GM19193 (cell line): ENCODE results near the gene SOWAHB.

Experiments used
- POLR2A ChIP-seq: IDR thresholded peaks from 4 replicates; pipeline ENCODE4 v1.6.1; 2011; ENCODE audit not compliant: insufficient read depth, insufficient read length; ENCODE audit errors: extremely low read depth

The SOWAHB gene

DNA sequence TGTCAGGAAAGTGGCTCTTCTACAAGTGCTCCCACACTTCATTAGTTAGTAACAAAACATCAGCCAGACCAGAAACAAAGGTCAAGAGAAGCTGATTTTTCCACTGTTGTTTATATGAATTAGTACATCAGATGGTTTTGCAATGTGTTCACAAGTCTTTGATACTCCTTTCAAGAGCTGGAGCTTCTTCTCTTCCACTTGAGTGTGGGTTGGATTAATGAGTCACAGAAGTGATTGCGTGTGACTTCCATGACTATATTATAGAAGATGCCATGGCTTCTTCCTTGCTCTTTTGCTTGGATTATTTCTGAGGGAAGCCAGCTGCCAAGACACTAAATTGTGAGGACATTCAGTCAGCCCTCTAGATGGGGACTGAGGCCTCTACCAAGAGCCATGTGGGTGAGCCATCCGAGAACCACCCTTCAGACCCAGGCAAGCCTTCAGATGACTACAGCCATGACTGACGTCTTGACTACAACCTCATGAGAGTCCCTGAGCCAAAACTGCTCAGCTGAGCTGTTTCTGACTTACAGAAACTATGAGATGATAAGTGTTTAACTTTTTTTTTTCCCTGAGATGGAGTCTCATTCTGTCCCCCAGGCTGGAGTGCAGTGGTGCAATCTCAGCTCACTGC lies 18.1 kb downstream of the SOWAHB start:
- no peak for TF ChIP-seq POLR2A

DNA sequence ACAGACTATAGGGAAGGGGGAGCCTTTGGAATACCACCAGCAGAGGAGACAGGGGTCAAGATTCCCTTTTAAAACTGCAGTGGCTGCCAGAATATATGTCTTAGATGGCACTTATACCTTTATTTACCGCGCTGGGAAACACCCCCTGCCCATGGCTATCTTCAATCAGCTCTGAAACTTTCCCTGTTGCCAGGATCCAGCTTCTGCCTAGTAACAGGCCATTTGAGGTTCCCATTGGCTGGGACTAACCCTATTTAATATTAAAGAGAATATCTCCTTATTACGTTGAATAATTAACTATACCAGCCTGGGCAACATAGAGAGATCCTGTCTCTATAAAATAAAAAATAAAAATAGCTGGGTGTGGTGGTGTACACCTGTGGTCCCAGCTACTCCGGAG lies 23.8 kb downstream of the SOWAHB start:
- TF ChIP-seq POLR2A = no peak

DNA sequence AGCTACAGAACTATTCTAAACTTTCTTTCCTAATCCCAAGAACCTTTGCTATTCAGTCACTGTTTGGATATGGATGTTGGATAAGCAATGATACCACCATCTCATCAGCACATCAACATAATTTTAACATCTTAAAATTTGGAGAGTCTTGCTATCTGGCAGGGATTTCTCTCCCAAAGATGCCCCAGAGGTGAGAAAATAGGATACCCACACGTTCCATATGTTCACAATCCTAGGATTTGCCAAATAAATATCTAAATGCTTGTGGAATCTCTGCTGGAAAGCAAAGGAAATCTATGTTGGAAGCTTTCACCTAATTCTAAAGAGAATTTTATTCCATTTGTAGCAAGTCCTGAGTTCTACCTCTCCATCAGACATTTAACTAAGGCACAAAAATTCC lies 24.4 kb downstream of the SOWAHB start:
- TF ChIP-seq POLR2A = no peak

DNA sequence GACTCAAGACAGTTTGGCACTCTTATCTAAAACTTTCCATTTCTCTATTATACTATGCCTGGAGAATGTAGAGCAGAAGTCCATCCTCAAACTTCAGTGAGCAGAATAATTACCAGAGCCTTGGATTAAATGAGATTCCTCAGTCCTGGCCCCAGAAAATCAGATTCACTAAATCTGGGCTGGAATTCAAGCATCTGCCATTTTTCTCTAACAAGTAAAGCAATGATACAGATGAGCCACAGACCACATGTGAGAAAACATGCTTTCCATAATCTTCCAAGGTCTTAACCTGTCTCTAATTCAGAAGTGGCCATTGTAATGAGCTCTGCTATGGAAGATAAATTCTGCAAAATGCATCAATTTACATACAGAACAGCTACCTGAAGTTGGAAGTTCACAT lies 25.4 kb downstream of the SOWAHB start:
- TF ChIP-seq POLR2A = no peak

DNA sequence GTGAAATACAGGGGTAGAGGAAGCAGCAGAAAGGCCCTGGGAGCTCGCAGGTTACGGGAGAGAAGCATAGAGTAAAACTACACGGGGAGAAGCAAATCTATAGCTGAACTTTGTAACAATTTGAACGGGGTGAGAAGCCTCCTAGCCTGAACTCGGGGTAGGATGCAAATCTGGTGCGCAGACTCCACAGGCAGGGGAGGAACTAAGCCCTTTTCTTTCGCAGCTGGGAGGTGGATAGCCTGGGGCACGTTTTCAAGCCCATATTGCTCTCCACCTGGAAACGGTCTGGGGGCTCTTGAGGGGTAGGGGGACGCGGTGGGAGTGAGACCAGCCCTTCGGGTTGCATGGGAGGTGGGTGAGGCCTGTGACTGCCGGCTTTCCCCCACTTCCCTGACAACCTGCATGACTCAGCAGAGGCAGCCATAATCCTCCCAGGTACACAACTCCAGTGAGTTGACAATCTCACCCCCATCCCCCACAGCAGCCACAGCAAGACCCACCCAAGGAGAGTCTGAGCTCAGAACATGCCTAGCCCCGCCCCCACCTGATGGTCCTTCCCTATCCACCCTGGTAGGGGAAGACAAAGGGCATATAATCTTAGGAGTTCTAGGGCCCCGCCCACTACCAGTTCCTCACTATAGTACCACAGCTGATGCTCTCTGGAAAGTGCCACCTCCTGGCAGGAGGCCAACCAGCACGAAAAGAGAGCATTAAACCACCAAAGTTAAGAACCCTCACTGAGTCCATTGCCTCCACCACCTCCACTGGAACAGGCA lies 29.9 kb downstream of the SOWAHB start:
- no peak for TF ChIP-seq POLR2A

DNA sequence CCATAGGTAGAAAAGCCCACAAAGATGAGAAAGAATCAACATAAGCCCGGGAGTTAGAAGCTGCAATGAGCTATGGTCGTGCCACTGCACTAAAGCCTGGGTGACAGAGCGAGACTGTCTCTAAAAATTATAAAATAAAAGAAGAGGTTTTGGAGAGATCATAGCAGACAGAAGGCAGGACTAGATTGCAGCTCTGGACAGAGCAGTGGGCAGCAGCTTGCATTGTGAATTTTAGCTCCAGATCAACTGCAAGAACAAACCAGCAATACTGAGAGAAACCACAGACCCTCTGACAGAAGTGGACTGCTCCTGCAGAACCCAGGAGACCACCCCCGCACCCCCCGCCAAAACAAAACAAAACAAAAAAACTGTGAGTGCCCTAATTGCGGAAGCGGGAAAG lies 30.6 kb downstream of the SOWAHB start:
- no peak for TF ChIP-seq POLR2A

DNA sequence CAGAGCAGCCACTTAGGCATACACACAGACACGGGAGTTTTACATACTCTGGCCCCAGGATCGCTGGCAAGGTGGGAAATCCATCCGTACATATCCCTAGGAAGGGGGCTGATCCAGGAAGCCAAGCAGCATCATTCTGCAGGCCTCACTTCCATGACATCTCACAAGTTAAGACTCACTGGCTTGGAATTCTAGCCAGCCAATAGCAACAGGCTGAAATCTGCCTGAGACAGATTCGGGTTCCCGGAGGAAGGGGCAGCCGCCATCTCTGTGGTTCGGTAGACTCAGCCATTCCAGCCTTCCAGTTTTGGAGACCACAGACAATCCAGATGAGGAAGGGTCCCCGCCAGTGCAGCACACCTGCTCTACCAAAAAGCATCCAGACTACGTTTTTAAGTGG lies 31.3 kb downstream of the SOWAHB start:
- no peak for TF ChIP-seq POLR2A

DNA sequence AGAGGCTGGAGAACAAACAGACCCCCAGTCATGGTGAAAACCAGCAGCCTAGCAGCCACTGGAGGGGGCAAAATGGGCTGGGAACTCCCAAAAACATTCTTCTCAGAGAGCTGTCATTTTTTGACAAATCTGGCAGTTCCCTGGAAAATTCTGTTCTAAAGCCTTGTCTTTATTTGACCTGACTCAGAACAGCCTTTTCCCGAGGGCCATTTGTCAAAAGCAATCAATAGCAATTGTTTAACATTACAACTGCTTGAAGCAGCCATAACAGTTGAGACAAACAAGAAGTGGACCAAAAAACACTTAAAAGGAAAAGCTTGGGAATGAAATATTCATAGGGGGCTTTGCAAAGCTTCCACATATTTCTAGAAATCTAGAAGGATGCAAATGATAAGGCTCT lies 39.6 kb downstream of the SOWAHB start:
- no peak for TF ChIP-seq POLR2A

DNA sequence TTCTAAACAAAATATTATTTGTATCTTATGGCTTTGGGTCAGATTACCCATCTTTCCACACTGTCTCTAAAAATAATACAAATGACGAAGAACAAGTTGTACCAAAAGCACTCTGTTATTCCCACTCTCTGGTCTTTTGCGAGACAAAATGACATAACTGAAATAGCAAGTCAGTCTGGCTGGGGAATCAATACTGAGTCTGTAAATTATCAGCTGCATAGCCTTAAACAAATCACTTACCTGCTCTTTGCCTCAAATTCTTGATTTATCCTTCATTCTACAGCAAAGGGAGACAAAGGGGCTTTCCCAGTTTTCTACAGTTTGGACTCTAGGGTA lies 40.9 kb downstream of the SOWAHB start:
- no peak for TF ChIP-seq POLR2A

DNA sequence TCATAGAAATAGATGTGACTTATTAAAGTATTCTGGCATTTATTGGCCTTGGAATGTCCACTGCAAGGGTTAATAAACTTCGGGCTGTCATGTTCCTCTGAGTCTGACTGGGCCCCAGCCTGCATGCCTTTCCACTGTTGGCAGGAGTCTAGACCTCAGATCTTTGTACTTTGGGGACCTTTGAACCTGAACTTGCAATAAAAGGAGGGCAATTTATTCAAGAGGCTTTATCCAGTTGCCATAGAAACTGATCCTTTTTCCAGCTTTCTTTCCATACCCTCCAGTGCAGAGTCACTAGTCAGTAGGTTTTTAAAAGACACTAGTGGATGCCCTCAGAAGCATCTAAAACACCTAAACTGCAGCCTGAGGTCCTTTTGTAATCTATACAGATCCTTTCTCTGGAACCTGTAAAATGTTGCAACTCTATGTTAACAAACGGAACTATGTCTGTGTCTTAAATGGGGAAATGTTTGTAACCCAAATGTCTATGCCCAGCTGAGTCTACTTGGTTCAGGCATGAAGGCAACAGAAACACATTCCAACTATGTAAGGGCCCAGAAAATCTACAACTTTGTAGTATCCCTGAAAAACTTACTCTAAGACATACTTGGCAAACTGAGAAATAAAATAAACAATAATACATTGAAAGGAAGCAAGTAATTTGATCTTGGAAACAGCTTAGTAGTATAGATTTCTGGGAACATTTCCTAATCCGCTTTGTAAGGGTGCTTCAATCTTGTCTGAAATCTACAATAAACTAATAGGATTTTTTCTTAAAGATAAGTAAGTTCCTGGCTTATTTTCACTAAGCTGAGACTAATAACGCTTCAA lies 41.5 kb downstream of the SOWAHB start:
- TF ChIP-seq POLR2A = no peak

DNA sequence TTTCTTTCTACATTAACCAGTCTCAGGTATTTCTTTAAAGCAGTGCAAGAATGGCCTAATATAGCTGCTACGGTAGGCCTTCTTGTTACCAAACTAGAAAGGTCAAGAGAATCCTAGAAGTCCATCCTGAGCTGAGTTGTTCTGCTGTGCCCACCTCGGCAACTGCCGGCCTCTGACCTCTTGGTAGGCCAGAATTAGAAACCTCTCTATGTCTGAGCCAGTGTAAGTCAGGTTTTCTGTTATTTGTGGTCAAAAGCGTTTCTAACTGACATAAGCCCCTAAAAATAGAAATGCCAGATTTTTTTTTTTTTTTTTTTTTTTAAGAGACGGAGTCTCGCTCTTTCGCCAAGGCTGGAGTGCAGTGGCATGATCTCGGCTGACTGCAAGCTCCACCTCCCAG lies 43.1 kb downstream of the SOWAHB start:
- no peak for TF ChIP-seq POLR2A

DNA sequence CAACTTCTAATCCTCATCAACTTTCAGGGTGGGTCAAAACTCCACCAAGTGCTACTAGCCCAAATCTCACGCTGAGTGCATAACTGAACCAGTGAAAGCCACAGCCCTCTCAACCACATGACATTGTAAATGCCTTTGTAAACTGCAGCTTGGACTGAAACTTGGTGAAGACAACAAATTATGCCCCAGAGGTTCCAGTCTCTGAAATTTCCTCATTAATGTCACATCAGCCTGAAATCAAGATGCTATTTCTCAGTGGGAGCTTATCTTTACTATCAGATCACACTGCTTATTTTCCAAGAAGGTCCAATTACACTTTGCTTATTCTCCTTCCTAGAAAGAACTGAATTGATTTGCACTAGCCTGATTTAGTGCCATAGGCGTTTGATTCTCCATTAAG lies 46.6 kb downstream of the SOWAHB start:
- no peak for TF ChIP-seq POLR2A

DNA sequence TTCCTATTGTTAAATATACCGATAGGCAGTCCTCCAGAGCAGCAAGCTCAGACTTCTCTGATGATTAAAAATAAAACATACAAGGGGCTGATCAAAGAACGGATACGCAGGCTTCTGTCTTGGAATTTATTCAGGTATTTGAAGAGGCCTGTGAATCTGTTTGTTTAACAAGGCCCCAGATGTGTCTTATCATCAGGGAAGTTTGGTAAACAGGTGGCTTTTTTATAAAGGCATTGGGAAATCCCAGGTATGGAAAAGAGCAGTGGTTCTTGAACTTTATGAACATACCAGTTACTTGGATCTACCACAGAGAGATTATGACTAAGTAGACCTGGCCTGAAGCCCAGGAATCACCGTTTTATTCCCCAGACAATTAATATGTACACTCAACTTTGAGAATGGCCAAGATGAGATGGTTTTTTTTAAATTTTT lies 47.9 kb downstream of the SOWAHB start:
- no peak for TF ChIP-seq POLR2A
